DOHH2 (cell line): ENCODE data around the gene SPPL2A.

Source experiments
- CTCF ChIP-seq: fragments of 200-600 bp; sonication (generic); IDR thresholded peaks from one replicate; pipeline ENCODE4 v1.5.1; 2014; ENCODE audit warnings: antibody characterized with exemption, mild to moderate bottlenecking, low read depth, low read length; ENCODE audit not compliant: poor library complexity, severe bottlenecking
- EZH2phosphoT487 ChIP-seq: fragments of 200-600 bp; sonication (generic); IDR thresholded peaks from 2 replicates; pipeline ENCODE4 v1.6.1; 2017; ENCODE audit warnings: borderline replicate concordance, mild to moderate bottlenecking, antibody characterized with exemption, low read length, moderate library complexity, mixed read lengths

- TF ChIP-seq CTCF (no peak), EZH2phosphoT487 (no peak)
Observed at GRCh38 chr15:50697109-50697797, 68.3 kb downstream of the SPPL2A start.
